ENCODE results near the gene ZWILCH.

Gene ZWILCH

DNA sequence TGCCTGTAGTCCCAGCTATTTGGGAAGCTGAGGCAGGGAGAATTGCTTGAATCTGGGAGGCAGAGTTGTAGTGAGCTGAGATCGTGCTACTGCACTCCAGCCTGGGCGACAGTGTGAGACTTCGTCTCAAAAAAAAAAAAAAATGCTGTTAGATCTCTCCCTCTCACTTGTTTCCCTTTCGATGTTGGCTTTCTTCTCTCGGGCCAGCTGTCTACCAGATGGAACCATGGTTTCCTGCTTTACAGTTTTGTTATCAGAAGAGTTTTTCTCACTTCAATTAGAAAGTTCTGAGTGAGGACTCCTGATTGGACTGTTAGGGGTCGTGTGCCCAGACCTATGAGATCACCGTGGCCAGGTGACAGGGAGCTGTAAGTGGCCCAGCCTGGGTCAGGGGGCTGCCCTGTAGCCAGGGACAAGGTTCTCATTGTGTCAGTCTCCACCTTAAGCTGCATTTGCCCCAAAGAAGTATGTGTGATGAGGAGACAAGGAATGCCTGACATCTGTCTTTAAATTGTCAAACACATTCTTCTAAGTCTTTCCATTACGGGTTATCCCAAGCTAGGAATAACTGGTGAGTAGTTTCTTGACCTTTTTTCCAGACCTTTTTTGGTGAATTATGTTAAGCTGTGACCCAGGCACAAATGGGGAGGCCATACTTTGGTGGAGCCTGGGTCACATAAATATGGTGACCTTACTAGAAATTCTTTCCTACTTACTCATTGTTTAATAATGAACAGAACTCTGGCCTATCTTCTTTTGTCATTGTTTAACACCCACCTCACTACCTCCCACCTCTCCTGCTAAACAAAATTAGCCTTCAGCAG lies 32.7 kb upstream of the ZWILCH start:
- H3K4me3 ChIP-seq (ENCODE audit: control insufficient read depth, low read depth, low read length): no peak overlapping the region
- DNase-seq (ENCODE audit: low read depth): peak; percentile 36
- TF ChIP-seq, protein P1, sequence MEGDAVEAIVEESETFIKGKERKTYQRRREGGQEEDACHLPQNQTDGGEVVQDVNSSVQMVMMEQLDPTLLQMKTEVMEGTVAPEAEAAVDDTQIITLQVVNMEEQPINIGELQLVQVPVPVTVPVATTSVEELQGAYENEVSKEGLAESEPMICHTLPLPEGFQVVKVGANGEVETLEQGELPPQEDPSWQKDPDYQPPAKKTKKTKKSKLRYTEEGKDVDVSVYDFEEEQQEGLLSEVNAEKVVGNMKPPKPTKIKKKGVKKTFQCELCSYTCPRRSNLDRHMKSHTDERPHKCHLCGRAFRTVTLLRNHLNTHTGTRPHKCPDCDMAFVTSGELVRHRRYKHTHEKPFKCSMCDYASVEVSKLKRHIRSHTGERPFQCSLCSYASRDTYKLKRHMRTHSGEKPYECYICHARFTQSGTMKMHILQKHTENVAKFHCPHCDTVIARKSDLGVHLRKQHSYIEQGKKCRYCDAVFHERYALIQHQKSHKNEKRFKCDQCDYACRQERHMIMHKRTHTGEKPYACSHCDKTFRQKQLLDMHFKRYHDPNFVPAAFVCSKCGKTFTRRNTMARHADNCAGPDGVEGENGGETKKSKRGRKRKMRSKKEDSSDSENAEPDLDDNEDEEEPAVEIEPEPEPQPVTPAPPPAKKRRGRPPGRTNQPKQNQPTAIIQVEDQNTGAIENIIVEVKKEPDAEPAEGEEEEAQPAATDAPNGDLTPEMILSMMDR (conservative IDR thresholded peaks at IDR 0.05; ENCODE audit: control insufficient read depth, insufficient read depth, low read depth, low read length): no peak

DNA sequence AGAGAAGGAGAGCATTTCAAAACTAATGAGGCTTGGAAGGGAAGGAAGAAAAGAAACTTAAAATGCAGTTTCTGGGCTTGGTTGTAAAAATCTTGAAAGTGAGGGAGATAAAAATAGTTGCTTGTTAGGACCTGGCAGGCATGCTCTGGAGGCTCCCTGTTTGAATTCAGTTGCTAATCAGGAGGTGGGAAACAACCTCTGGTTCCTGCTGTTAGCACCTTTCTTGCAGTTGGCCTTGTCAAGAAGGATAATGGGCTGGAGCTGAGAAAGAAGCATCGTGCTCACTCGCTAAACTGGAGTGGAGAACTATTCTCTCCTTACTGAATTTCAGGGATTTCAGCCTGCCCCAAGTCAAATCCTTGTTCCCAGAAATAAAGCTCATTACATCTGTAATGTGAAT lies 31.0 kb upstream of the ZWILCH start:
- no peak overlapping the region for H3K4me3 ChIP-seq (ENCODE audit: control insufficient read depth, low read depth, low read length)
- TF ChIP-seq, protein P1 (conservative IDR thresholded peaks at IDR 0.05; ENCODE audit: control insufficient read depth, insufficient read depth, low read depth, low read length): no peak
- DNase-seq (ENCODE audit: low read depth): no peak

DNA sequence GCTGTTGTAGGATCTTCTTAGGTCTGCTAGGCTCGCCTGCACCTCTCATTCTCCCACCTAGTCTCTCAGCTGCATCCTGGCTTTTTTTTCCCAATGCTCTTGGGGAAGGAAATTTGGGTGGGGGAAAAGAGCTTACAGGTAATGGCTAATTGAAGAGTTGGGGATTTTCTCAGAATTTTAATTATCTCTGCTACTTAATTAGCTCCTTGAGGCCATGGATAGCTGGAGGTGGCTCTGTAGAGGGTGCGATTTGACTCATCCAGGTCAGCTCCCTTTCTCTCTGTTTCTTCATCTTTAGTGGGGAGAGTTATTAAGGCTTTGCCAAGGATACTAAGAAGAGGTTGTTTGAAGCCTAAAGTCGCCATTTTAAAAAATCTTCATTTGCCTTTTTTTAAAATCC lies 30.2 kb upstream of the ZWILCH start:
- DNase-seq (ENCODE audit: low read depth): no peak
- H3K4me3 ChIP-seq (ENCODE audit: control insufficient read depth, low read depth, low read length): no peak overlapping the region
- TF ChIP-seq, protein P1 (conservative IDR thresholded peaks at IDR 0.05; ENCODE audit: control insufficient read depth, insufficient read depth, low read depth, low read length): no peak

DNA sequence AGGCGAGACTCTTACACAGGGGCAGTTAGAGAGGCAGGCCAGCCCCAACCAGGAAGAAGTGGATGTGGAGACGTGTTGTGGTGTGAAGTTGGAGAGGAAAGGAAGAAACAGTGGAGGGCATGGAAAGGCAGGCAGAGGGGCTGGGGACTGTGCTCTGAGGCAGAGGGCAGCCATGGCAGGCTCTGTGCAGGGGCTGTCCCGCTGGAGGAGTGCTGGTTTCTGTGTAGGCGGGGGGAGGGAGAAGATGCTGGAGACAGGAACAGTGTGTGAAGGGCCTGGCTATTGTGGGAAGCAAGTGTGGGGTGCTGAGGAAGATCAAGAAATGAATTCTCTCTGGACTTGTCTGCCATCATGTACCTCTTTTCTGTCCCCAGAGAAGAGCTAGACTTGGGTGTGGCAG lies 28.6 kb upstream of the ZWILCH start:
- no peak for DNase-seq (ENCODE audit: low read depth)
- H3K4me3 ChIP-seq (ENCODE audit: control insufficient read depth, low read depth, low read length): no peak overlapping the region
- TF ChIP-seq, protein P1 (conservative IDR thresholded peaks at IDR 0.05; ENCODE audit: control insufficient read depth, insufficient read depth, low read depth, low read length): no peak

DNA sequence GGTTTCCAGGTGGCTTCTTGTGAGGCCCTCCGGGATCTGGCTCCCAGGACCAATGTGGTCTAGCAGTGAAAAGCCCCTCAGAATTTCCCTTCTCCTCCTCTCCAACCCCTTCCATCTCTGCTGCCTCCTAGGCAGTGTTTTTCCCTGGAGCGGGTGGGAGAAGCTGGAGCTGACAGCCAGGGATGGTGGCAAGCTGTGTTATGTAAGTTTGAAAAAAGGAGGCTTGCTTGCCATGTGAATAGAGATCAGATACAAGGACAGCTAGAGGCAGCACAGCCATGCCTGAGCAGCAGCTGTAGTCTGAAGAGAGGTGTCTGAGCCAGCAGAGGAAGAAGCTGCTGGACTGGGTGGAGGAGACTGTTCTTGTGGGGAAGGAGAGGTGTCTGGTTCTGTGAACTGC lies 28.1 kb upstream of the ZWILCH start:
- H3K4me3 ChIP-seq (ENCODE audit: control insufficient read depth, low read depth, low read length): no peak overlapping the region
- TF ChIP-seq, protein P1 (conservative IDR thresholded peaks at IDR 0.05; ENCODE audit: control insufficient read depth, insufficient read depth, low read depth, low read length): no peak
- no peak for DNase-seq (ENCODE audit: low read depth)

DNA sequence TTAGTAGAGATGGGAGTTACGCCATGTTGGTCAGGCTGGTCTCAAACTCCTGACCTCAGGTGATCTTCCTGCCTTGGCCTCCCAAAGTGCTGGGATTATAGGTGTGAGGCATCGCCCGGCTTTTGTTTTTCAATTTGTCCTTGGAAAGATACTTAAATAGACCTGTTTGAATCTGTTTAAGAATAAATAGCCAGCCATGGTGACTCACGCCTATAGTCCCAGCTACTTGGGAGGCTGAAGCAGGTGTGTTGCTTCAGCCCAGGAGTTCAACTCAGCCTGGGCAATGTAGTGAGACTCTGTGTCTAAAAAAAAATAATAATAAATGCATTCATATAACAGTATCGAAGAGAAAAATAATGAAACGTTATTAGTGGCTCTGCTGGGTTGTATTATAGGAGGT lies 24.9 kb upstream of the ZWILCH start:
- no peak overlapping the region for H3K4me3 ChIP-seq (ENCODE audit: control insufficient read depth, low read depth, low read length)
- TF ChIP-seq, protein P1 (conservative IDR thresholded peaks at IDR 0.05; ENCODE audit: control insufficient read depth, insufficient read depth, low read depth, low read length): no peak
- no peak for DNase-seq (ENCODE audit: low read depth)
